ENCODE results near the gene IGIP. TPM values are rescaled to one million over a fixed set of nuclear protein-coding genes. Genes with fewer than 3 reads are reported as not detected.

The IGIP gene
- total and polyA plus RNA-seq, 2 of the 8 experiments (the other 6 are each of a cell fraction or from before 2014, with no cell fraction given), result 0.32 to 0.69 TPM

- TF ChIP-seq CTCF (IDR thresholded peaks at IDR 0.05; ENCODE audit: control extremely low read depth in 1 of 3, insufficient read depth in 1 of 3, low read depth in 1 of 3, low read length in 3 of 3), result no peak
- TF ChIP-seq RFX5 (IDR thresholded peaks at IDR 0.05; ENCODE audit: borderline replicate concordance, low read depth, low read length), result no peak
Observed at GRCh38 chr5:140084541-140084940, 41.2 kb upstream of the IGIP start (continued).

Data from H1 (cell line).